NCI-H128 (cell line): Measurements from ENCODE around the gene ABHD3.
"Not testable (repeated sequence)": the region's sequence is repeated elsewhere in the genome, so short reads cannot be mapped to it uniquely, and the experiment has no call there.

Experiments
- DNase-seq: peaks from one replicate; lab custom pipeline; 2025; ENCODE audit not compliant: unreplicated experiment; lab: John Stamatoyannopoulos, UW

Gene ABHD3

GRCh38 chr18:21653361-21653760 lies 51.2 kb downstream of the ABHD3 start:
- DNase-seq = no peak

DNA sequence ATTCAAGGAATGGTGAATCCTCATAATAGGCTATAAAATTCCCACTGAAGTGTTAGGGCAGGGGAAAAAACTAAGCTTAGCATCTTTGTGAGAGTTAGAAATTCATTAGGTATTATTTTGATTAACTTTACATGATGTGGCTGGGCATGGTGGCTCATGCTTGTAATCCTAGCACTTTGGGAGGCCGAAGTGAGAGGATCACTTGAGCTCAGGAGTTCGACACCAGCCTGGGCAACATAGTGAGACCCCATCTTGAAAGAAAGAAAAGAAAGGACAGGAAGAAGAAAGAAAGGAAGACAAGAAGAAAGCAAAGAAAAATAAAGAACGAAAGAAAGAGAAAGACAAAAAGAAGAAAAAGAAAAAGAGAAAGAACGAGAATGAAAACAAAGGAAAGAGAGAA lies 52.5 kb downstream of the ABHD3 start:
- no peak for DNase-seq

DNA sequence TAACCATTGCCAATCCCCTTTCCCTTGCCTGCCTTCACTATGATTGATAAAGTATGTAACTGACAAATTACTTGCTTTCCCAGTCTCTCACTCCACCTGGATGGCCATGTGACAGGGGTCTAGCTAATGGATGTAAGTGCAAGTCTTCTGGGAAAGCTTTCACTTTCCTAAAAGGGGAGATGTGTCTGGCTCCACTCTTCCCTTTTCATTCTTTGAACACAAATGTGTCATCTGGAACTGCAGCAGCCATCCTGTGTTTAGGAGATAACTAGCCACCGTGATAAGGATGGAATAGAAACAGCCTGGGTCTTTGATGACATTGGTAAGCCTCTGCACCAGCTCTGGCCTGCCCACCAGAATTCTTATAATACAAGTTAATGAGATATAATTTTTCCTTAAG lies 54.3 kb downstream of the ABHD3 start:
- no peak for DNase-seq

DNA sequence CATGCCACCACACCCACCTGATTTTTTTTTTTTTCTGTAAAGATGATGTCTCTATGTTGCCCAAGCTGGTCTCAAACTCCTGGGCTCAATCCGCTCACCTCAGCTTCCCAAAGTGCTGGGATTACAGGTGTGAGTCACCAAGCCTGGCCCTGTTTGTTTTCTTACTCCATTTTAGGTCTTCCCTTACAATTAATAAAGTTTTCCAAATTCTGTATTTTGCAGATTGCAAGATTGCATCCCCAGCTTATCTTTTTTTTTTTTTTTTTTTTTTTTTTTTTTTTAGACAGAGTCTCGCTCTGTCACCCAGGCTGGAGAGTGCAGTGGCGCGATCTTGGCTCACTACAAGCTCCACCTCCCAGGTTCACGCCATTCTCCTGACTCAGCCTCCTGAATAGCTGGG lies 64.2 kb downstream of the ABHD3 start:
- not testable (repeated sequence) for DNase-seq

GRCh38 chr18:21638822-21639221 lies 65.8 kb downstream of the ABHD3 start:
- DNase-seq = no peak

GRCh38 chr18:21636769-21637168 lies 67.8 kb downstream of the ABHD3 start:
- no peak for DNase-seq

GRCh38 chr18:21634588-21635199 lies 69.9 kb downstream of the ABHD3 start:
- DNase-seq = no peak

DNA sequence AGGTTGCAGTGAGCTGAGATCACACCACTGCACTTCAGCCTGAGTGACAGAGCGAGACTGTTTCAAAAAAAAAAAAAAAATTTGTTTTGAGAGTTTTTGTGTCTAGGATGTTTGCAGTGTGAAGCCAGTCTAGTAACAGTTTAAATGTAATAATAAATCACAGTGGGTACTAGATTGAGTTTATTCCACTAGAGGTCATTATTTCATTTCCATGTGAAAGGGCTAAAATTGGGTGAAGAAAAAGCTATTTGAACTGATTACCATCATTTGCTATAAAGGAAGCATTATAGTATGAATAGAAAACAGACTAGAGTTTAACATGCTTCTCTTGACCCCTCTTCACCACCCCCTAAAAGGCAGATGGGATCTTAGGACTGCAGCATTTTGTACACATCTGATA lies 72.2 kb downstream of the ABHD3 start:
- no peak for DNase-seq

DNA sequence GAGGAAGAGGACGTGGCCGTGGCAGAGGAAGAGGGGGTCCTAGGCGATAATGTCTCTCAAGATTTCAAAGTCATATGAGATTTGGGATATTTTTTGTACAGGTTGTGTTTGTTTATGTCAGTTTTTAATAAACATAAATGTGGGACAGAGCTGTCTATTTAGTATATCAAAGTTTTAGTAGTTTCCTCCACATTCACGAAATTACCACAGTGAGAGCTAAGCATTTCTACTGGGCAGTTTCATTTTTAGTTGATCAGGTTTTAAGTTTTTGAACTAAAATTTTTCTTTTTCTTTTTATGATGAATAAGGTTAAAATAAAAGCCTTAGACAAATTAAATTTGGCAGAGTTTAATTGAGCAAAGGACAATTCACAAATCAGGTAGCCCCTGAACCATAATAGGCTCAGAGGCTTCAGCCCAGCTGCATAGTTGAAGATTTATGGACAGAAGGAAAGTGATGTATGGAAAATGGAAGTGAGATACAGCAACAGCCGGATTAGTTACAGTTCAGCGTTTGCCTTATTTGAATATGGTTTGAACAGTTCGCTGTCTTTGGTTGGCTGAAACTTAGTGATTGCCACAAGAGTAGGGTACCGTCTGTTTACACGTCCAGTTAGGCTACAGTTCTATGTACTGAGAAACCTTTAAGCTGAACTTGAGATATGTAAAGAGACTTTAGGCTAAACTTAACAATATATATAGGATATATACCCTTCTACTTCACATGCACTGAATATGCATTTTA lies 75.3 kb downstream of the ABHD3 start:
- no peak for DNase-seq

- DNase-seq = not testable (repeated sequence)
These were observed 82.9 kb downstream of the ABHD3 start for GRCh38 chr18:21621640-21622039.

- DNase-seq = peak; percentile 91
These were observed 92.2 kb downstream of the ABHD3 start, which contains the start of gene SNRPD1 for GRCh38 chr18:21612125-21613039. SNRPD1 (plus strand) TSS chr18:21612314; CDS start chr18:21612430, 116 bp downstream.

DNA sequence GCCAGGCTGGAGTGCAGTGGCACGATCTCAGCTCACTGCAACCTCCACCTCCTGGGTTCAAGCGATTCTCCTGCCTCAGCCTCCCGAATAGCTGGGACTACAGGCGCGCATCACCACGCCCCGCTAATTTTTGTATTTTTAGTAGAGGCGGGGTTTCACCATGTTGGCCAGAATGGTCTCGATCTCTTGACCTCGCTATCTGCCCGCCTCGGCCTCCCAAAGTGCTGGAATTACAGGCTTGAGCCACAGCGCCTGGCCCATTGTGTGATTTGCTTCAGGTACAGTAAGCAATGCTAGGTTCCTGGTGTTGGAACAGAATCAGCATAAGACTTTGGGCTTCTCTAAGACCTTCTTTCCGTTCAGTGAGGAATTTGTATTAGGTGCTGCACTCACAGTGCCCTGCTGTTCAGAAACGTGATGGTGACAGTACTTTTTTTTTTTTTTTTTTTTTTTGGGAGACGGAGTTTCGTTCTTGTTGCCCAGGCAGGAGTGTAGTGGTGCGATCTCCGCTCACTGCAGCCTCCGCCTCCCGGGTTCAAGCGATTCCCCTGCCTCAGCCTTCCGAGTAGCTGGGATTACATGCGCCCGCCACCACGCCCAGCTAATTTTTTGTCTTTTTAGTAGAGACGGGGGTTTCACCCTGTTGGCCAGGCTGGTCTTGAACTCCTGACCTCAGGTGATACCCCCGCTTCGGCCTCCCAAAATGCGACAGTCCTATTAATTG lies 93.0 kb downstream of the ABHD3 start:
- not testable (repeated sequence) for DNase-seq

- no peak for DNase-seq
These were observed 99.4 kb downstream of the ABHD3 start for GRCh38 chr18:21605213-21605612.

- DNase-seq = no peak
These were observed 99.9 kb downstream of the ABHD3 start for GRCh38 chr18:21604671-21605070.

- DNase-seq = no peak
These were observed 102.3 kb downstream of the ABHD3 start for GRCh38 chr18:21602299-21602587.
